Activated CD8-positive, alpha-beta memory T cell treated with anti-CD3 and anti-CD28 coated beads for 36 hours (primary cell): ENCODE measurements around the gene ANXA2R. TPM values are rescaled to one million over a fixed set of nuclear protein-coding genes. Genes with fewer than 3 reads are reported as not detected.

Experiments
- CTCF ChIA-PET: fragments of 350-600 bp; sonication (Branson Sonifier 250); formaldehyde crosslinking; loops from one replicate; lab custom pipeline; 2021; ENCODE audit warnings: antibody characterized with exemption; lab: Charles Lee
- POLR2A ChIA-PET: fragments of 350-600 bp; sonication (Branson Sonifier 250); formaldehyde crosslinking; loops from one replicate; lab custom pipeline; 2021; ENCODE audit warnings: antibody characterized with exemption; lab: Charles Lee
- total RNA-seq, 2 experiments: library from RNA; stranded (reverse); gene quantifications; one replicate each; pipeline ENCODE4 v1.2.3, GENCODE V29; 2021

ANXA2R gene
- total RNA-seq, 2 experiments from 2014 or later: 1.4 to 1.9 TPM

DNA sequence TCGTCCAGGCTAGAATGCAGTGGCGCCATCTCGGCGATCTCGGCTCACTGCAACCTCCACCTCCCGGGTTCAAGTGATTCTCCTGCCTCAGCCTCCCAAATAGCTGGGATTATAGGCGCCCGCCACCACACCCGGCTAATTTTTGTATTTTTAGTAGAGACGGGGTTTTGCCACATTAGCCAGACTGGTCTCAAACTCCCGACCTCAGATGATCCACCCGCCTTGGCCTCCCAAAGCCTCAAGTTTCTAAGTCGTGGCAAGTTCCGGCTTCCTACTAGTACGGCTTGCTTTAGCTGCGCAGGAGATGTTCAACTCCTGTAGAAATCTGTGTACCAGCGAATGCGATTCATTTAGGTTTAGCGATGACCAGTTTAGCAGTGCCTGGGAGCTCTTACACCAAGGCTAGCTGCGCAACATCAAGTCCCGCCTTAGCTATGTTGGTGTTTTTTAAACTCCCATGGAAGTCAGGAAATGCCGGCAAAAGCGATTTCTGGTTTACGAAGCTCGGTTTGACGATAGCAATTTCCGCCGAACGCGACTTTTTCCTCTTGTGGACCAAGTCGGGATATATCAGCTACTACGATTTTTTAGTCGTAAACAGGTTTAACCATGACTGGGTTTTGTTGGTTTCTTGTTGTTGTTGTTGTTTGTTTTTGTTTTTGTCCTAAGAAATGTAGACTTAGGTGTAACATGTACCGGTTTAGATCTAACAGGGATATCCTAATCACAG is 46.4 kb downstream of the ANXA2R start:
- CTCF ChIA-PET: interaction anchor here (0.6 to 7.4 kb wide), 9 partner anchors 11 to 123 kb away, joined by 3 to 71 read pairs (median 5); partner anchors contain the start of gene ANXA2R
- POLR2A ChIA-PET: interaction anchor here (0.6 to 5.2 kb wide), 10 partner anchors 15 to 490 kb away, joined by 3 to 66 read pairs (median 12); partner anchors contain the start of gene TMEM267

- CTCF ChIA-PET: interaction anchor here (0.8 to 7.4 kb wide), 7 partner anchors 16 to 114 kb away, joined by 3 to 71 read pairs (median 6); partner anchors contain the start of gene ANXA2R
- POLR2A ChIA-PET: interaction anchor here (0.5 to 5.2 kb wide), 15 partner anchors 11 to 611 kb away, joined by 3 to 66 read pairs (median 5); partner anchors contain the start of genes NNT and TMEM267
Measured at GRCh38 chr5:42992088-42992879, 47.8 kb downstream of the ANXA2R start.

- POLR2A ChIA-PET: interaction anchor here (0.5 to 5.2 kb wide), 14 partner anchors 17 to 611 kb away, joined by 3 to 66 read pairs (median 6); partner anchors contain the start of genes NNT and TMEM267
- CTCF ChIA-PET: interaction anchor here (0.8 to 7.4 kb wide), 8 partner anchors 17 to 114 kb away, joined by 3 to 71 read pairs (median 6); partner anchors contain the start of gene ANXA2R
Measured at GRCh38 chr5:42991404-42992087, 48.6 kb downstream of the ANXA2R start.

- ChIA-PET CTCF (interaction anchor here (0.6 to 7.4 kb wide), 6 partner anchors 28 to 79 kb away, joined by 3 to 71 read pairs (median 6); no protein-coding TSS in a partner anchor), POLR2A (interaction anchor here (1.0 to 5.2 kb wide), 4 partner anchors 18 to 51 kb away, joined by 4 to 66 read pairs (median 29); no protein-coding TSS in a partner anchor)
Measured at GRCh38 chr5:42990892-42991291, 49.2 kb downstream of the ANXA2R start.

Other genes with a start within 250 kb of the ANXA2R start
- gene SELENOP, start 228.4 kb downstream of the ANXA2R start, total RNA-seq: not detected
- gene ZNF131, start 80.6 kb upstream of the ANXA2R start, total RNA-seq: 10 to 100 TPM; 34.2 to 34.7 TPM
- gene NIM1K, start 151.9 kb upstream of the ANXA2R start, total RNA-seq: 1 to 10 TPM in 1 of 2 experiments, under 1 TPM in 1; 0.86 to 1.4 TPM